IPS-18a (cell line): ENCODE data around the gene IL17RD.

Experiments used
- H3K27ac ChIP-seq: one replicate; pipeline ENCODE4 v1.5.1; 2013; ENCODE audit warnings: low read length
- H3K27me3 ChIP-seq: one replicate; pipeline ENCODE4 v1.6.1; 2013; ENCODE audit warnings: mild to moderate bottlenecking, low read length; ENCODE audit not compliant: control insufficient read depth, insufficient read depth
- H3K36me3 ChIP-seq: one replicate; pipeline ENCODE4 v1.6.1; 2013; ENCODE audit warnings: low read depth, low read length; ENCODE audit not compliant: control insufficient read depth
- H3K4me1 ChIP-seq: one replicate; pipeline ENCODE4 v1.6.1; 2013; ENCODE audit warnings: low read depth, low read length; ENCODE audit not compliant: control insufficient read depth
- H3K4me3 ChIP-seq: one replicate; pipeline ENCODE4 v1.5.1; 2013; ENCODE audit warnings: low read length
- H3K9ac ChIP-seq: one replicate; pipeline ENCODE4 v1.6.1; 2013; ENCODE audit warnings: mild to moderate bottlenecking, low read length, moderate library complexity
- H3K9me3 ChIP-seq: one replicate; pipeline ENCODE4 v1.6.1; 2013; ENCODE audit warnings: low read depth, low read length; ENCODE audit not compliant: control insufficient read depth

The IL17RD gene

DNA sequence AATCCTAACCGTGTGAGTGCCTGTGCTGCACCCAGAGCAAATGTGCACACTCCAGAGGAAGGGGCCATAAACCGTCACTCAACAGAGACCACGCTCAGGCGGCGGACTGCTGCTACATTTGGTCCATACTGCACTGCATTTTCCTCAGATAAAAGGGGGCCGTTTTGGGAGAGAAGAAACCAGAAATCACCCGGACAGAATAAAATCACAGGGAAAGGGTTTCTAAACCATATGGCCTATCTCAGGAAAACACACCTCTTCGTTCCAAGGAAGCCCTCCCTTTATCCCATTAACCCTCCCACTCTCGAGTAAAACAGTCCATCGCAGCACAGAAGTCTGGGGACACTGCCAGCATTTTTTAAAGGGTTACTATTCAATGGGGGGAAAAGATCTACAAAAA is 7.6 kb downstream of the IL17RD start:
- H3K27ac ChIP-seq: no peak overlapping the region
- peaks cover 85% of the 10 kb centered on the region for H3K4me1 ChIP-seq
- no peaks in the 10 kb centered on the region for H3K36me3 ChIP-seq
- no peak overlapping the region for H3K9ac ChIP-seq
- no peaks in the 10 kb centered on the region for H3K9me3 ChIP-seq
- peaks cover 38% of the 10 kb centered on the region for H3K27me3 ChIP-seq
- peak overlapping the region; percentile 28 for H3K4me3 ChIP-seq

DNA sequence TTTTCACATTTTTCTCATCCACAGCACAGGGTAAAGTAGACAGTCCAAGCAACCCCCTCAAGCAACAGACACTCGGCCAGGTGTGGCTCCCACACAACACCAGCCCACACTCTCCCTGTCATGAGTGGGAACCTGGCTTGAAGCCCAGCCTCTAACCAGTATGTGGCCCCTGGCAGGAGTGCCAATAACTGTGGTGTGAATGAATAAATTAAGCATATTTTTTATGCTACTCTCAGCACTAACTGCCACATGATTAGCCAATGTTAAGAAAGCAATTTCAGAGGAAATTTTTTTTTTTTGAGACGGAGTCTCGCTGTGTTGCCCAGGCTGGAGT is 9.9 kb downstream of the IL17RD start:
- peaks cover 85% of the 10 kb centered on the region for H3K4me1 ChIP-seq
- H3K36me3 ChIP-seq: no peaks in the 10 kb centered on the region
- no peak overlapping the region for H3K4me3 ChIP-seq
- no peak overlapping the region for H3K9ac ChIP-seq
- H3K27me3 ChIP-seq: peaks cover 24% of the 10 kb centered on the region
- H3K27ac ChIP-seq: no peak overlapping the region
- H3K9me3 ChIP-seq: no peaks in the 10 kb centered on the region

- H3K9me3 ChIP-seq: no peaks in the 10 kb centered on the region
- H3K4me3 ChIP-seq: no peak overlapping the region
- H3K9ac ChIP-seq: no peak overlapping the region
- H3K36me3 ChIP-seq: no peaks in the 10 kb centered on the region
- H3K27me3 ChIP-seq: peaks cover 24% of the 10 kb centered on the region
- H3K4me1 ChIP-seq: peaks cover 83% of the 10 kb centered on the region
- H3K27ac ChIP-seq: no peak overlapping the region
These were observed 10.5 kb downstream of the IL17RD start for GRCh38 chr3:57154470-57155309.

- Histone ChIP-seq H3K4me3 (no peak overlapping the region), H3K4me1 (peaks cover 62% of the 10 kb centered on the region), H3K36me3 (peaks cover 3% of the 10 kb centered on the region), H3K9ac (no peak overlapping the region), H3K27ac (no peak overlapping the region), H3K9me3 (no peaks in the 10 kb centered on the region), H3K27me3 (peaks cover 12% of the 10 kb centered on the region)
These were observed 12.7 kb downstream of the IL17RD start for GRCh38 chr3:57152151-57153143.

DNA sequence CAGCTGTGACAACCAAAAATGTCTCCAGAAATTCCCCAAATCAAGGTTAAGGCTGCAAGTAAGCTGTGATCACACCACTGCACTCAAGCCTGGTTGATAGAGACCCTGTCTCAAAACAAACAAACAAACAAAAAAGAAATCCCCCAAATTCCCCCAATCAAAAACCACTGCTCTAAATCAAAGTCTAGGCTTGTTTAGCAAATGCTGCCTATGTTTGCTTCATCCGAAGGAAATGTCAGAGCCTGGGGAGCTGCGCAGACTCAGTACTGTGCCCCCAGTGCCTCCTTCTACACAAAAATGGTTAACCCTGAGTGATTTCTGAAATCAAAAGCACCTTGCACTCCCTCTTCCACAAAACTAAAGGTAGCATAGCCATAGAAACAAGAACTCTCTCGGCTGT is 13.4 kb downstream of the IL17RD start:
- Histone ChIP-seq H3K27ac (no peak overlapping the region), H3K4me1 (peaks cover 55% of the 10 kb centered on the region), H3K9ac (no peak overlapping the region), H3K27me3 (peaks cover 5% of the 10 kb centered on the region), H3K36me3 (peaks cover 3% of the 10 kb centered on the region), H3K4me3 (no peak overlapping the region), H3K9me3 (no peaks in the 10 kb centered on the region)

- peaks cover 48% of the 10 kb centered on the region for H3K4me1 ChIP-seq
- peaks cover 3% of the 10 kb centered on the region for H3K36me3 ChIP-seq
- H3K9ac ChIP-seq: no peak overlapping the region
- no peak overlapping the region for H3K27ac ChIP-seq
- H3K27me3 ChIP-seq: no peaks in the 10 kb centered on the region
- no peak overlapping the region for H3K4me3 ChIP-seq
- no peaks in the 10 kb centered on the region for H3K9me3 ChIP-seq
These were observed 14.1 kb downstream of the IL17RD start for GRCh38 chr3:57151021-57151449.

DNA sequence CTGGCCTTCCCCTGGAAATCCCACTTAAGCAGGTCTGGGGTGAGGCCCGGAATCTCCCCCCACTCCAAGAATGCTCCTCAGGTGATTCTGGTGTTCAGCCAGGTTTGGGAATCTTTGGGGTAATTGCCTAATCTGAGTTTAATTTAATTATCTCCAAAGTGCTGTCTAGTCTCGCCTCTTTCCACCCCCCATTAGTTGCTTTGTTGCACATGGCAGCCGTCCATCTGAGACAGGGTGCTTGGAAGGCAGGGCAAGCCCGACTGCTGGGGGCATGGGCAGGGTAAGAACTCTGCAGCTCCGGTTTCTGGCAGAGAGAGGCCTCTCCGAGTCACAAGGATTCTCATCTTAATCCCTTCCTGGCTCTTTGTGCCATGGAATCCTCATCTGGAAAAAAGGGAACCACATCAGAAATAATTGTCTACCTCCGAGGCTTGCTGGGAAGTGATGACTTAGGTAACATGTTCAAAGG is 15.0 kb downstream of the IL17RD start:
- H3K27ac ChIP-seq: no peak overlapping the region

DNA sequence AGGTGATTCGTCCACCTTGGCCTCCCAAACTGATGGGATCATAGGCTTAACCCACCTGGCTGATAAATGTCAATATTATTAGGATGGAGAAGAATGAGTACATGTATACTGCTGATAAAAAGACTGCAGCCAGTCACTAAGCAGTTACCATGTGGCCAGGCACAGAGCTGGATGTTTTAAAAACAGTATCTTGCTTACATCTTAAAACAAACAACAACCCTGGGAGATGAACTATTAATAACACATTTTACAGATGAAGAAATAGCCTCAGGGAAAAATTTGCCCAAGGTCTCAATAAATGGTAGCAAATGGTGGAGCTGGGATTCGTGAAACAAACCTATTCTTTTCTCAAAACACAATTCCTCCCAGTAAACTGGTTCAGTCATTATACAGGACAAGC is 18.1 kb downstream of the IL17RD start:
- Histone ChIP-seq H3K36me3 (peaks cover 3% of the 10 kb centered on the region), H3K4me1 (peaks cover 37% of the 10 kb centered on the region), H3K9me3 (no peaks in the 10 kb centered on the region), H3K27me3 (no peaks in the 10 kb centered on the region), H3K27ac (no peak overlapping the region), H3K4me3 (no peak overlapping the region), H3K9ac (no peak overlapping the region)

More for the DNA sequence above, 15.0 kb downstream of the IL17RD start:
- H3K9me3 ChIP-seq: no peaks in the 10 kb centered on the region
- no peak overlapping the region for H3K4me3 ChIP-seq
- H3K9ac ChIP-seq: no peak overlapping the region
- H3K36me3 ChIP-seq: peaks cover 3% of the 10 kb centered on the region
- H3K4me1 ChIP-seq: peaks cover 45% of the 10 kb centered on the region
- H3K27me3 ChIP-seq: no peaks in the 10 kb centered on the region

DNA sequence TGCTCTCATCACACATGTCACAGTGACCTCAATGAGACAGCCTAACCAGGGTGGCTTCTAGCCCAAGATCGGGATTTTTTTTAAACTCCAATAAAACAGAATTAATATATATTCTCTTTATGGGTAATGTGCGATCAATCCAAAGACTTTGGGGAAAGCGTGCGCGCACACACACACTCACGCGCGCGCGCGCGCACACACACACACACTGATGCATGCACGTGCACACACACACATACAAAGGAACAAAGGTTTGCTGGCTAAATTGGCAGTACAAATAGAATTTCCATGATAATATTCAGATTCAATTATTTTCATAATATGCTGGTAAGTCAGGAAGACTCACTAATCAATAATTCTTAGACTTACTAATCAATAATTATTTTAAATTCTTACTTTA is 19.3 kb downstream of the IL17RD start:
- H3K4me1 ChIP-seq: peaks cover 30% of the 10 kb centered on the region
- H3K4me3 ChIP-seq: no peak overlapping the region
- H3K36me3 ChIP-seq: peaks cover 3% of the 10 kb centered on the region
- no peak overlapping the region for H3K27ac ChIP-seq
- no peaks in the 10 kb centered on the region for H3K27me3 ChIP-seq
- H3K9me3 ChIP-seq: no peaks in the 10 kb centered on the region
- H3K9ac ChIP-seq: no peak overlapping the region

GRCh38 chr3:57144952-57145351 is 20.2 kb downstream of the IL17RD start:
- Histone ChIP-seq H3K4me1 (peaks cover 23% of the 10 kb centered on the region), H3K9me3 (no peaks in the 10 kb centered on the region), H3K4me3 (no peak overlapping the region), H3K27ac (no peak overlapping the region), H3K36me3 (peaks cover 3% of the 10 kb centered on the region), H3K27me3 (no peaks in the 10 kb centered on the region), H3K9ac (no peak overlapping the region)

DNA sequence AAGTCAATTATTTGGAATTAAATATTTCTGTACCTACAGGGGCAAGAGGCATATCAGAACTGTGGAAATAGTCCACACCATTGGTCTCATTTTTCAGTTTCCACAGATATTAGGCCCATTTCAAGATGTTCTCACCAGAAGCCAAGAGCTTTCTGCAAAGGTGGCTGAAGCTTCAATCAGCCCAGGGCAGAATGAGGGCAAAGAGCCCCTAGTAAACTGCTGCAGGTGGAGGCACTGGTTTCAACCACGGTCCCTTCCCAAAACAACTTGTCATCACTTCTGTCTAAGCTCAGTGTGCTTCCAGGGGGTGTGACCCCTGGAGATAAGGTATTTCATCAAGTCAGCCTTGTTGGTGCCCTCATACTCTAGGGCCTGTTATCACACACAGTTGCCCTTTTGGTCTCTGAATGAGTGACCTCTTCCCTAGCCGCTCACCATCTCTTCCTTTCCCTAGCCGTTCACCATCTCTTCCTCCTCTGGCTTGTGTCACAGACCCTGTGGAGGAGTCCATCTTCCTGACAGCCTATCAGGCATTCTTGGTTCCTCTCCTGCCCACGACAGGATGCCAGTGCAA is 21.2 kb downstream of the IL17RD start:
- no peaks in the 10 kb centered on the region for H3K27me3 ChIP-seq
- peaks cover 26% of the 10 kb centered on the region for H3K4me1 ChIP-seq
- H3K9me3 ChIP-seq: no peaks in the 10 kb centered on the region

More for the DNA sequence above, 21.2 kb downstream of the IL17RD start:
- H3K27ac ChIP-seq: no peak overlapping the region
- H3K36me3 ChIP-seq: no peaks in the 10 kb centered on the region
- H3K4me3 ChIP-seq: no peak overlapping the region
- no peak overlapping the region for H3K9ac ChIP-seq
